KBM-7 (cell line): ENCODE results near the gene TMEM107.
A peak's percentile ranks its signal among the peaks of the same experiment; 100 is the strongest.

ENCODE experiments used
- DNase-seq: peaks from one replicate; pipeline ENCODE4 v3.0.0-alpha.2; 2015
- in situ Hi-C: fragments of 300-500 bp; cut with MboI; formaldehyde crosslinking; loops from 2 replicates; pipeline ENCODE4 v1.14.3; 2020; ENCODE audit warnings: low sequenced_read_pairs, low pct_unique_long_range_greater_than_20kb, mixed read lengths

TMEM107 gene

GRCh38 chr17:8153525-8153956 is 22.6 kb downstream of the TMEM107 start:
- DNase-seq, result peak; percentile 51
- in situ Hi-C loops, result no loop called here

GRCh38 chr17:8153031-8153451 is 23.1 kb downstream of the TMEM107 start:
- in situ Hi-C loops, result no loop called here
- no peak for DNase-seq

DNA sequence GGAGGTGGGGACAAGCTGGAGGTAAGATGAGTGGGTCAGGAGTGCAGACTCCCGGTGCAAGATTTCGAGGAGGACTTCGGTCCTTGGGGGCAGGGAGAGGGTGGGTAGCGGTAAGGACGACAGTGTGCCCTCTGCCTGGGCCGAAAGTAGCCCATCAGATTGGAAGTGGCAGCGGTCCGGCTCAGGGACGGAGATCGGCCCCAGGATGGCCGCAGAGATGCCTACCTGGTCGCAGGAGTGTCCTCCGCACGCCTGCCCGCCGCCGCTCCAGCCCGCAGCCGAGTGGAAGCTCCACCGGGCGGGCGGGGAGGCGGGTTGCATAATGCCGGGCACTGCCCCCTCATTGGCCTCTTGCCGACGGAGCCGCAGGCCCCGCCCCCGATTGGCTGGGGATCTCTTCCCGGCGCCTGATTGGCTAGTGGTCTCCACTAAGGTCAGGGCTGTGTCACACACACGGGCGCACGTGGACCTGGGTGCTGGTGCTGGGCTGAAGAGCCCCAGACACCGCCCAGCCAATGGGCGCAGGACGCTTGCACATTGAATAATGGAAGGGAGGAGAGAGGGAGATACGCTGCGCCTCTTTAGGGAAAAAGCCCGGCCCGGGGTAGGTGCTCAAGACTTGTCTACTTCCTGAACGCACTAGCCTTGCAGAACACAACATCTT is 23.9 kb downstream of the TMEM107 start, which contains the start of gene PER1:
Gene PER1 (minus strand): TSS at position 293 of the 664 bp plus-strand sequence. CDS start 1,698 bp downstream, outside the sequence.
- DNase-seq, result peak; percentile 93
- in situ Hi-C loops, result no loop called here

GRCh38 chr17:8151641-8152111 is 24.5 kb downstream of the TMEM107 start:
- in situ Hi-C loops, result no loop called here
- DNase-seq, result peak; percentile 62

DNA sequence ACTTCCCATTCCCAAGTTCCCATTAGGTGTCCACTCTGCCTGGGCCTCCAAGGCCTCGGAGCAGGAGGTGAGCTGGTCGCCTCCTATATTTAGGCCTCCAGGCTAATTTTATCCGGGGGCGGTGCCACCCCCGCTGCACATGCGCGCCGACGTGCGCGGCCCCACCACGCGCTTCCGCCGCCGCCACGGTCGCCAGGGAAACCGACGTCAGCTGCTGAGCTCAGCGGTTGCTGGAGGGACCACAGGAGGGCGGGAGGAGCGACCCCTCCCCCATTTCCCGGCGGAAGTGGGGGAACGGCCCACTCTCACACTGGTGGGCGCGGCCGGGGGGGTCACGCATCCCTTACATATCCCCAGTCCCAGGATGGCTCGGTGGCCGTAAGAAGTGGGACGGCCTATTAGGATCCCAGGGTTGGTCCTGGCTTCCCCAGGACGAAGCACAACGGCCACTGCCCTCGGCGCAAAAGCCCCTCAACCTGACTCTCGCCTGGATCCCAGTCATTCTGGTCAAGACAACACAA is 25.0 kb downstream of the TMEM107 start:
- DNase-seq, result peak; percentile 92
- in situ Hi-C loops, result no loop called here

- in situ Hi-C loops, result no loop called here
Measured at GRCh38 chr17:8150194-8151119, 25.7 kb downstream of the TMEM107 start.

DNA sequence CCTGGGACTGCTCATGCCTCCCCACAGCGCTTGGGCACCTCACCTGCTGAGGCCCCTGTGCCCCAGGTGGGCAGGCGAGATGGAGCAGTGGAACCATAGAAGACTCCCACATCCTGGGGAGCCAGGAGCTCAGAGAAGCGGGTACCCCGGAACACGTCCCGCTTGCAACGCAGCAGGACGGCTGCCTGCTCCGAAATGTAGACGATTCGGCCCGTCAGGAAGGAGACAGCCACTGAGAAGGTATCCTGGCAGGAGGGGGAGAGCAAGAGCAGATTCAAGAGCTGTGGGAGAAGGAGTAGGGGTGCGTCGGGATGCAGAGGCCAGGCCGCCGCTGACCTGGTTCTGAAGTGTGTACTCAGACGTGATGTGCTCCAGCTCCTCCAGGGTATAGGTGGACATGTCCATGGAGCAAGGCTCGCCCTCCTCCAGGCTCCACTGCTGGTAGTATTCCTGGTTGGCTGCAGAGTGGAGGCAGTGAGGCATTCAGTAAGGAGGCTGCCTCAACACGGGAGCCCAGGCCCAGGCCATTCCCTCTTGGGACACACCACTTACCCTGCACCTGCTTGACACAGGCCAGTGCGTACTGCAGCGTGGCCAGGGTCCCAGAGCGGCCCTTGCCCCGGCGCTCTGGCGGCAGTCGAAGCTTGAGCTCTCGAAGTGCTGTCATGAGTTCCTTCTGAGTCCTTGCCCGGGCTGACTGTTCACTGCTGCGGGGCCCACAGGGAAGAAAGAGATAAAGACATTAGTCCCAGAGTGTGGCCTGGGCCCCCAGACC is 26.6 kb downstream of the TMEM107 start:
- DNase-seq, result no peak
- in situ Hi-C loops, result no loop called here

More at GRCh38 chr17:8150194-8151119, 25.7 kb downstream of the TMEM107 start:
- DNase-seq, result no peak

- no peak for DNase-seq
- in situ Hi-C loops, result no loop called here
Measured at GRCh38 chr17:8148560-8148959, 27.6 kb downstream of the TMEM107 start.

DNA sequence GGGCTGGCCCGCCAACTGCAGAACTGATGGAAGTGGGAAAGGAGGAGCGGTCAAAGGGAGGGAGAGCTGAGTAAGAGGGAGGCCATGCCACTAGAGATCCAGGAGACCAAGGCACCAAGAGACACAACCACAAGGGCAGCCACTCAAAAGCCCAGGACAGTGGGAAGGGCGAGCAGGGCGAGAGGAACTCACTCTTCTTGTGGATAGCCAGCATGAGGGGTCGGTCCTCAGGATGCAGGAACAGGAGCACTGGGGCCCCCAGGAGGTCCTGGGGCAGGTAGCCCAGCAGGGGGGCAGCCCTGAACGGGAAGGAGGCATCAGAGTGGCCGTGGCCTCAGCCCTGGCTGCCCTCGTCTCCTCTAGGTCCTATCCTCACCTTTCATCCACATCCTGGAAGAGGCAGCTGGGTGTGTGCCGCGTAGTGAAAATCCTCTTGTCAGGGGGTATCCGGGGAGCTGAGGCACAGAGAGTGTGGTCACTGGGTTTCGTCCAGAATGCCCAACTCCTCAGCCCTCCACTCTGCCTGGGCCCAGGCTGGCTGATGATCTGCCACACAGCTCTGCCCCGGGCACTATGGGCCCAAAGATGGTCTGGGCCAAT is 28.3 kb downstream of the TMEM107 start:
- DNase-seq, result no peak
- in situ Hi-C loops, result no loop called here

DNA sequence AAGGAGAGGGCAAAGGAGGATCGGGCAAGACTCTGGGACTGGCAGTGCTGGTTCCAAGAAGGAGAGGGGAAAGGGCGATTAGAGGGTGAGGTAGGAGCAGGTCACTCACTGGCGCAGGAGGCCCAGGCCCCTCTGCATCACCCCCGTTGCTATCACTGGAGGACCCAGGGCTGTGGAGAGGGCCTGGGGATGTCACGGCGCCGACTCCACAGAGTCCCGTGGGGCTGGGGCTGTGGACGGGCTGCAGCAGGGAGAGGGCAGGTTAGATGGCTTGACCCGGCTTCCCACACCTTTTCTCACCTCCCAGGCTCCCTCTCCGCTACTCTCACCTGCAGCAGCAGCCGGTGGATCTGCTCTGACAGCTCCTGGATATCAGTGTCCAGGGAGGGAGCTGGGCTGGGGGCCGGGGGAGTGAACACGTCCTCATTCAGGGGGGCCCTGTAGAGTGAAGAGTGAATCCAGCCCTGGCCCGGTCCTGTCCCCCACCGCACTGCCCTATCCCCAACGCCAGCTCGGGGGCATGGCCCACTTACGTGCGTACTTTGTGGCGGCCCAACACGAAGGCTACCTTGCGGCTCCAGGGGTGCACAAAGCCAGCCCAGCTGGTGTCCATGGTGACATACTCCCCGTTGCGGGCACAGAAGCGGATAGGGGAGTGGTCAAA is 28.9 kb downstream of the TMEM107 start:
- in situ Hi-C loops, result no loop called here
- no peak for DNase-seq

DNA sequence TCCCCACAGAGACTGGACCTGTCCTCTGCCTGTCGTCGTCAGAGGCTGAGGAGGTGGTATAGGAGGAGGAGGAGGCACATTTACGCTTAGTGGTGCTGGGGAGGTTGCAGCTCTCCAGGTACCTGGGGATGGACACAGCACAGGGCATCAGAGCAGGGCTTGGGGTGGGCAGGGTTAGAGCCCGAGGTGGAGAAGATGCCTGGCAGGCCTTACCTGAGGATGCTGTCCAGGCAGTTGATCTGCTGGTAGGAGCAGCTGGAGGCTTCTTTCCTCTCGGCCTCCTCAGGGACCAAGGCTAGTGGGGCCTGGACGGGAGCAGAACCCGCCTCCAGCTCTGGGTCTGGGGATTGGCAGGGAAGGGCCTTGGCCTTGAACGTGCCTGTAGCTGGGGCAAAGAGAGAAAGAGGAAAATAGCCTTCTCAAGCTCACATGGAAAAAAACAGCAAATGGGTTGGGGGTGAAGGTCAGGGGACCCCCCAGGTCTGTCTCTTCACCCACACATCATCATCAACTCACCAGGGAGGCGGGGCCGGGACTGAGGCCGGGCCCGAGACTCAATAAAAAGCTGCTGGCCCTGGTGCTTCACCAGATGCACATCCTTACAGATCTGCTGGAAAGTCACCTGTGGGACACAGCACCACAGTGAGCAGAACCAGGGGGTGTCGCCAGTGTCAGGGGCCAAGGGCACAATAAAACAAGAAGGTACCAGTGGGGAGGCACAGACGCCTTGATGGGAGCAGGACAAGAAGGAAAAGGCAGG is 29.6 kb downstream of the TMEM107 start:
- in situ Hi-C loops, result no loop called here

GRCh38 chr17:8145811-8146210 is 30.4 kb downstream of the TMEM107 start:
- in situ Hi-C loops, result no loop called here
- no peak for DNase-seq

More for the DNA sequence above, 29.6 kb downstream of the TMEM107 start:
- no peak for DNase-seq

DNA sequence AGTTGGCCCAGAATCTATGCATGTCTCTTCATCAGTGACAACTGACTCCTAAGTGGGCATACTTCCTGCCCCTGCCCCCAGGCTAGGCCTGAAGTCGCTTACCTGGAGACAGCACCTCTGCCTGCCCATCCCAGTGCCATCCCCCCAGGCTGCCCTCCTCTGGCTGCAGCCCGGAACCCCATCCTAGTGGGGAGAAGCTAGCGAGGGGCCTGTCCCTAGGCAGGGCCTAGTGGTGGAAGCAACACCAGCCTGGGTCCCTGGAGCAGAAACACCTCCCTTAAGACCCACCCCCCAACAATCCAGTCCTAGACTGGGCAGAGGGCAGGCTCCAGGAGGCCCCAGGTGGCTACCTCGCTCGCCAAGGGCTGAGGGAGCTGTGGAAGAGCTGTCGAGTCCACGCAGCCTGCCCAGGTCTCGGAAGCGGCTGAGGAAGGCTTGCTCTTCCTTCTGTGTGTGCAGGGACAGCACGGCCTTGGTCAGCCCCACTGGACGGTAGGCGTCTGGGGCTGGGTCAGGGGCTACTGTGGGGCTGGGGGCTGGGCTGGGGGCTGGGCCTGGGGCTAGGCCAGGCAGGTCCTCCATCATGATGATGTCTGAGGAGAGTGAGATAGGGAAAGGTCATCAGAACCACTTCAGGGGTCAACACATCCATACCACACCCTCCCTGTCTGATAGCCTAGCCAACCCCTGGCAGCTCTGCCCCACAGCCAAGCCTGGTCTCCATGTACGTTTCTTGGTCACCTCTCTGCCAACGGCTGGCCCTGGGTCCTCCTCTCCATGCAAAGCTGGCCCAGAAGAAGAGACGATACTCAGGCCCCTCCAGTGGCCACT is 31.6 kb downstream of the TMEM107 start:
- in situ Hi-C loops, result no loop called here
- no peak for DNase-seq

DNA sequence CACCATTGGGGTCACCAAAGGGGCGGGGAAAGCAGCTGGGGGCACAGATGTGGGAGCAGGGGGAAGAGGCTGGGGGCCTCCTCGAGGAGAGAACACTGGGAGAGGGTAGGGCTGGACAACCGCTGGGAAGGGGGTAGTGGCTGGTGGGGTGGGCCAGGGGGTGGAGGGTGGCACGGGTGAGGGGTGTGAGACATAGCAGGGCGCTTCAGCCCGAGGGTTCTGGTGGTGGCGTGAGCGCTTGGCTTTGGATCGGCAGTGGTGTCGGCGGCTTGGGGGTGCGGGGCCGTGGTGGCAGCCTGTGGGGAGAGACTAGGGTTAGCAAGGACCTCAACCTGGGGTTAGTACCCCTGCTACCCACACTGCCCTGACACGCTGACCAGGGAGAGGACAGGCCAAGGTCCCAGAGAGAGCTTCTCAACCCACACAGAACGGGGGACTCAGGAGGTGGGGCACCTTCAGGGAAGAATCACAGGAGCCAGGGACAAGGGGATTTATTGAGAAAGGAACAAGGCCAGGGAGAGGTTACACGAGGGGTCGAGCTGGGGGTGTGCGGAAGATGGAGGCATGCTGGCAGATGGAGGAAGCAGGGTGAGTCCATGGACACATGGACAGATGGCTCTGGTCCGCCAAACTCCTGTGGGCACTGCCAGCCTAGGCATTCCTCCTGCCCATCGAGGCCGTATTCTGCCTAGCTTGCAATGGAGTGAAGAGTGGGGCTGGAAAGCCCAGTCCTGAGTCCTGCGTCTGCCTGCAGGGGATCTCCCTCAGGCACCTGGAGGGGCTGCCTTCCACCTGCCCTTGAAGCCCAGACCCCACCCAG is 32.4 kb downstream of the TMEM107 start:
- in situ Hi-C loops, result no loop called here
- no peak for DNase-seq

GRCh38 chr17:8142887-8143580 is 33.1 kb downstream of the TMEM107 start:
- in situ Hi-C loops, result no loop called here

More at GRCh38 chr17:8142887-8143580, 33.1 kb downstream of the TMEM107 start:
- DNase-seq, result no peak
